ENCODE results near the gene PERM1.

DNA sequence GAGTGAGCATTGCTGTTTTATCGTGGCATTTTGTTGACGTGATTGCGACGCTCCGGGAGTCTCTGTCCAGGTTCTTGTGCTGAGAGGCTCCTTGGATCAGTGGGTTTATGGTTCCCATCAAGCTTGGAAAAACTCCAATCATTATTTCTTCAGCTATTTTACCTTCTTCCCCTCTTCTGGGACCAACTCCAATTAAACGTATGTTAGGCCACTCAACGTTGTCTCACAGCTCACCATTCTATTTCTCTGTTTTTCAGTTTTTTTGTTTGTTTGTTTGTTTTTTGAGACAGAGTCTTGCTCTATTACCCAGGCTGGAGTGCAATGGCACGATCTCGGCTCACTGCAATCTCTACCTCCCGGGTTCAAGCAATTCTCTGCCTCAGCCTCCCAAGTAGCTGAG, 10.0 kb upstream of the PERM1 start:
- TF ChIP-seq CTCF (conservative IDR thresholded peaks at IDR 0.05) (no peak), EZH2 (IDR thresholded peaks at IDR 0.05; ENCODE audit: low read depth) (no peak)
